Endothelial cell (in vitro differentiated cells): ENCODE data around the gene RBMS3. TPM values are rescaled to one million over a fixed set of nuclear protein-coding genes. Genes with fewer than 3 reads are reported as not detected.

Experiments
- DNase-seq: peaks from one replicate; pipeline ENCODE4 v3.0.0; 2021; ENCODE audit warnings: low spot score
- H3K27ac Mint-ChIP-seq: one replicate; pipeline ENCODE4 v1.8.0; 2021; ENCODE audit warnings: mixed read lengths, inconsistent platforms; ENCODE audit not compliant: unreplicated experiment
- H3K27me3 Mint-ChIP-seq: one replicate; pipeline ENCODE4 v1.8.0; 2021; ENCODE audit warnings: mild to moderate bottlenecking, moderate library complexity, mixed read lengths, inconsistent platforms; ENCODE audit not compliant: unreplicated experiment
- H3K36me3 Mint-ChIP-seq: one replicate; pipeline ENCODE4 v1.8.0; 2021; ENCODE audit warnings: mild to moderate bottlenecking, low read depth, mixed read lengths, inconsistent platforms; ENCODE audit not compliant: unreplicated experiment
- H3K4me1 Mint-ChIP-seq: one replicate; pipeline ENCODE4 v1.8.0; 2021; ENCODE audit warnings: mild to moderate bottlenecking, mixed read lengths, inconsistent platforms; ENCODE audit not compliant: unreplicated experiment
- H3K4me3 Mint-ChIP-seq: one replicate; pipeline ENCODE4 v1.8.0; 2021; ENCODE audit warnings: mild to moderate bottlenecking, mixed read lengths, inconsistent platforms; ENCODE audit not compliant: unreplicated experiment
- H3K9me3 Mint-ChIP-seq: one replicate; pipeline ENCODE4 v1.8.0; 2021; ENCODE audit warnings: mixed read lengths, inconsistent platforms; ENCODE audit not compliant: unreplicated experiment
- CTCF ChIP-seq: fragments of 200-600 bp; sonication (generic); IDR thresholded peaks from one replicate; pipeline ENCODE4 v1.5.0; 2021; ENCODE audit warnings: antibody characterized with exemption; ENCODE audit not compliant: unreplicated experiment
- total RNA-seq: library from RNA; stranded (reverse); fragmentation: NEBNext Ultra II Directional; extraction: Animal tissue kit (Norgen Biotek cat#: 25700); gene quantifications from one replicate; pipeline ENCODE4 v1.2.1, GENCODE V29; 2021; ENCODE audit not compliant: unreplicated experiment

RBMS3 gene
- total RNA-seq, 1 donor from 2014 or later, result 30.9 TPM

GRCh38 chr3:29525254-29525881 is 244.5 kb downstream of the RBMS3 start:
- no peaks in the 10 kb centered on the region for H3K27me3 Mint-ChIP-seq
- H3K36me3 Mint-ChIP-seq, result no peaks in the 10 kb centered on the region
- TF ChIP-seq CTCF, result no peak
- DNase-seq, result no peak
- no peaks in the 10 kb centered on the region for H3K9me3 Mint-ChIP-seq
- H3K4me3 Mint-ChIP-seq, result no peak overlapping the region
- no peak overlapping the region for H3K27ac Mint-ChIP-seq
- H3K4me1 Mint-ChIP-seq, result peaks cover 12% of the 10 kb centered on the region

DNA sequence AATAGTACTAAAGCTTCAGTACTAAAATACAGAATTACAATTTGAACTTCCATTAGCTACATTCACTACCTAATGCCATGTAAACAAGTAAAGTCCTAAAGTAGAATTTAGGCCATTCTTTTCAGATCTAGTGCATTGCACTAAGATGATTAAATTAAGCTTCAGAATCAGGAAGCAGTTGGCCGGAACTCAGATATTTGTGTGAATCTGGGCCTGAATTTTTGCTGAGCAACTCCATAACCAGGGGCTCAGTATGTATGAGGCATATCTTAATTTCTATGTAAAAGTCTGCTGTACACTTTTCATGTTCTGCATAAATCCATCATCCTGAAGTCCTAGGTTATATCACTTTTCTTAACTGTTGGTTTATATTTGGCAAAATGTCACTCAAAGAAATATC is 246.4 kb downstream of the RBMS3 start:
- DNase-seq, result no peak
- H3K4me1 Mint-ChIP-seq, result peaks cover 12% of the 10 kb centered on the region
- no peak overlapping the region for H3K4me3 Mint-ChIP-seq
- no peak overlapping the region for H3K27ac Mint-ChIP-seq
- H3K36me3 Mint-ChIP-seq, result no peaks in the 10 kb centered on the region
- no peaks in the 10 kb centered on the region for H3K27me3 Mint-ChIP-seq
- no peak for TF ChIP-seq CTCF
- no peaks in the 10 kb centered on the region for H3K9me3 Mint-ChIP-seq

GRCh38 chr3:29531644-29532043 is 250.8 kb downstream of the RBMS3 start:
- no peaks in the 10 kb centered on the region for H3K36me3 Mint-ChIP-seq
- no peak for TF ChIP-seq CTCF
- no peaks in the 10 kb centered on the region for H3K27me3 Mint-ChIP-seq
- H3K4me3 Mint-ChIP-seq, result no peak overlapping the region
- no peak for DNase-seq
- H3K9me3 Mint-ChIP-seq, result no peaks in the 10 kb centered on the region
- H3K4me1 Mint-ChIP-seq, result no peaks in the 10 kb centered on the region
- H3K27ac Mint-ChIP-seq, result no peak overlapping the region

- DNase-seq, result no peak
- no peaks in the 10 kb centered on the region for H3K36me3 Mint-ChIP-seq
- H3K27ac Mint-ChIP-seq, result no peak overlapping the region
- H3K27me3 Mint-ChIP-seq, result no peaks in the 10 kb centered on the region
- no peaks in the 10 kb centered on the region for H3K4me1 Mint-ChIP-seq
- H3K4me3 Mint-ChIP-seq, result no peak overlapping the region
- no peaks in the 10 kb centered on the region for H3K9me3 Mint-ChIP-seq
- TF ChIP-seq CTCF, result no peak
Observed at GRCh38 chr3:29532473-29532872, 251.6 kb downstream of the RBMS3 start.

- H3K36me3 Mint-ChIP-seq, result no peaks in the 10 kb centered on the region
- no peak overlapping the region for H3K4me3 Mint-ChIP-seq
- no peak for TF ChIP-seq CTCF
- H3K27ac Mint-ChIP-seq, result no peak overlapping the region
- peaks cover 7% of the 10 kb centered on the region for H3K4me1 Mint-ChIP-seq
- no peak for DNase-seq
- H3K9me3 Mint-ChIP-seq, result no peaks in the 10 kb centered on the region
- H3K27me3 Mint-ChIP-seq, result no peaks in the 10 kb centered on the region
Observed at GRCh38 chr3:29534006-29534405, 253.1 kb downstream of the RBMS3 start.
